K562 (cell line): ENCODE measurements around the gene TRIP6. TPM values are rescaled to one million over a fixed set of nuclear protein-coding genes. Genes with fewer than 3 reads are reported as not detected.

Source experiments
- BMI1 ChIP-seq: fragments of 150-350 bp; IDR thresholded peaks from 2 replicates; pipeline ENCODE4 v1.6.1; 2014; ENCODE audit warnings: low read length
- BRD4 ChIP-seq: fragments of 200-600 bp; sonication (generic); IDR thresholded peaks from 2 replicates; pipeline ENCODE4 v1.6.1; 2017; ENCODE audit warnings: inconsistent platforms
- BRD9 ChIP-seq: fragments of 450-650 bp; IDR thresholded peaks from 2 replicates; pipeline ENCODE4 v1.6.1; 2018; ENCODE audit warnings: low read depth; ENCODE audit not compliant: partially characterized antibody
- CHD2 ChIP-seq: IDR thresholded peaks from 2 replicates; pipeline ENCODE4 v1.6.1; 2011; ENCODE audit warnings: low read depth, low read length
- CSDE1 ChIP-seq, 2 experiments: fragments of 450-650 bp; IDR thresholded peaks; 2 replicates each; pipeline ENCODE4 v1.6.1; 2016; ENCODE audit warnings: mild to moderate bottlenecking in 1 of 2
- ELF2 ChIP-seq: fragments of 250-450 bp; sonication (Bioruptor Pico); IDR thresholded peaks from 2 replicates; pipeline ENCODE4 v1.5.0; 2021; ENCODE audit warnings: mild to moderate bottlenecking
- FOXM1 ChIP-seq, 2 experiments: fragments of 450-650 bp in 1 of 2; sonication (generic) in 1 of 2; formaldehyde crosslinking in 1 of 2; IDR thresholded peaks; 2 replicates each; pipeline versions ENCODE4 v1.6.1 to v1.9.0; 2017 to 2022; ENCODE audit warnings: low read depth in 2 of 2, mild to moderate bottlenecking in 2 of 2, missing genetic modification reagents in 1 of 2, moderate library complexity in 1 of 2
- GATAD2B ChIP-seq: fragments of 450-650 bp; IDR thresholded peaks from 2 replicates; pipeline ENCODE4 v1.6.1; 2017; ENCODE audit warnings: mild to moderate bottlenecking, borderline replicate concordance
- HDAC1 ChIP-seq, 2 experiments: fragments of 450-650 bp; IDR thresholded peaks; 2 replicates each; pipeline ENCODE4 v1.6.1; 2016 to 2017; ENCODE audit warnings: inconsistent platforms in 1 of 2, mild to moderate bottlenecking in 1 of 2, moderate library complexity in 1 of 2
- KDM5B ChIP-seq: fragments of 200-600 bp; sonication (generic); IDR thresholded peaks from 2 replicates; pipeline ENCODE4 v1.6.1; 2012; ENCODE audit warnings: low read depth, mild to moderate bottlenecking, moderate library complexity, low read length, control low read depth, inconsistent platforms; ENCODE audit not compliant: insufficient replicate concordance
- MCM5 ChIP-seq: fragments of 450-650 bp; IDR thresholded peaks from 2 replicates; pipeline ENCODE4 v1.6.1; 2016; ENCODE audit warnings: low read depth
- MXI1 ChIP-seq: IDR thresholded peaks from 2 replicates; pipeline ENCODE4 v1.6.1; 2011; ENCODE audit warnings: low read depth, mild to moderate bottlenecking, improper control_type of control experiment, low read length
- PHB2 ChIP-seq: fragments of 450-650 bp; IDR thresholded peaks from 2 replicates; pipeline ENCODE4 v1.6.1; 2017; ENCODE audit warnings: low read depth
- PTBP1 ChIP-seq: fragments of 200-400 bp; formaldehyde crosslinking; IDR thresholded peaks from 2 replicates; pipeline ENCODE4 v1.6.1; 2017; ENCODE audit warnings: low read depth, low read length
- PTRF ChIP-seq: fragments of 450-650 bp; IDR thresholded peaks from 2 replicates; pipeline ENCODE4 v1.6.1; 2016; ENCODE audit warnings: mild to moderate bottlenecking, missing genetic modification characterization, missing compliant biosample characterization
- RBM34 ChIP-seq: fragments of 200-400 bp; formaldehyde crosslinking; IDR thresholded peaks from 2 replicates; pipeline ENCODE4 v1.6.1; 2018; ENCODE audit warnings: low read length, borderline replicate concordance; ENCODE audit not compliant: insufficient read depth
- SIRT6 ChIP-seq: IDR thresholded peaks from one replicate; pipeline ENCODE4 v1.6.1; 2012; ENCODE audit warnings: low read depth, mild to moderate bottlenecking, control low read depth, inconsistent platforms, low read length, moderate library complexity
- SMC3 ChIP-seq: conservative IDR thresholded peaks from 2 replicates; pipeline ENCODE4 v1.6.1; 2011; ENCODE audit warnings: low read depth, low read length, improper control_type of control experiment; ENCODE audit not compliant: insufficient read depth
- THRAP3 ChIP-seq: fragments of 450-650 bp; IDR thresholded peaks from 2 replicates; pipeline ENCODE4 v1.6.1; 2016; ENCODE audit warnings: mild to moderate bottlenecking, inconsistent platforms, borderline replicate concordance
- ZFP36 ChIP-seq: fragments of 150-350 bp; IDR thresholded peaks from 2 replicates; pipeline ENCODE4 v1.6.1; 2018; ENCODE audit warnings: low read length, low read depth; ENCODE audit not compliant: partially characterized antibody
- polyA plus RNA-seq, 8 experiments: library from polyadenylated mRNA; depleted of rRNA in 4 of 8; stranded (reverse) in 5 of 8; unstranded in 3 of 8; fragments of >200 nt; fragmentation: Nextera tagmentation in 2 of 8; fragmentation: Illumina TruSeq in 1 of 8; extraction: Ambion mirVana in 2 of 8; extraction: Trizol in 1 of 8; gene quantifications; 2 replicates each; pipeline versions ENCODE4 v1.2.1 to v1.2.3, GENCODE V29; 2011 to 2014; ENCODE audit warnings: inconsistent platforms in 1 of 8, missing spikeins in 1 of 8
- total RNA-seq, 7 experiments: library from RNA; depleted of rRNA in 6 of 7; stranded (reverse); fragments of >200 nt in 6 of 7; fragmentation: Illumina TruSeq in 2 of 7; extraction: Trizol in 2 of 7; gene quantifications; 2 replicates each; pipeline versions ENCODE4 v1.2.1 to v1.2.3, GENCODE V29; 2011 to 2021; ENCODE audit warnings: low replicate concordance in 1 of 7
- TF ChIP-seq, protein P1 (sequence below): fragments of 450-650 bp; IDR thresholded peaks from one replicate; pipeline ENCODE4 v1.6.1; 2018; ENCODE audit warnings: mild to moderate bottlenecking, moderate library complexity; ENCODE audit not compliant: partially characterized antibody
- TF ChIP-seq, protein P2 (sequence below): fragments of 450-650 bp; formaldehyde crosslinking; IDR thresholded peaks from 2 replicates; pipeline ENCODE4 v1.4.0; 2022; ENCODE audit warnings: missing genetic modification characterization
- TF ChIP-seq, protein P3 (sequence below): fragments of 250-450 bp; sonication (Bioruptor Pico); IDR thresholded peaks from 2 replicates; pipeline ENCODE4 v1.5.0; 2021; ENCODE audit warnings: mild to moderate bottlenecking, borderline replicate concordance

TRIP6 gene
- total and polyA plus RNA-seq, 9 of the 15 experiments (the other 6 are each of a cell fraction or from before 2014, with no cell fraction given) = 5.9 to 141 (median 54.0) TPM

GRCh38 chr7:100827330-100828226 is 39.6 kb upstream of the TRIP6 start, which contains the start of gene EPHB4 (continued):
- TF ChIP-seq PHB2 (no peak), BRD9 (peak; percentile 67), THRAP3 (no peak), MXI1 (no peak), ZFP36 (no peak), PTRF (tag) (no peak), ELF2 (CRISPR knock-in tag) (no peak), RBM34 (no peak), MCM5 (no peak), CSDE1 (IDR thresholded peaks at IDR 0.05) (no peak), BMI1 (no peak), CHD2 (0 out of 2 replicates have a peak, but pooled peaks have one; percentile 12), KDM5B (peak; percentile 76), PTBP1 (no peak), BRD4 (no peak), SMC3 (0 out of 2 replicates have a peak, but pooled peaks have one; percentile 10), HDAC1 (IDR thresholded peaks at IDR 0.05) (peak in 1 of 2 experiments; percentile 84; a peak in 2 of 4 replicates), GATAD2B (peak; percentile 44; the same call in 1 of the 2 replicates), SIRT6 (no peak), FOXM1 (IDR thresholded peaks at IDR 0.05; ENCODE audit: low read depth) (0 out of 2 replicates have a peak, but pooled peaks have one; percentile 39), FOXM1 (CRISPR knock-in tag; IDR thresholded peaks at IDR 0.05; ENCODE audit: low read depth) (0 out of 2 replicates have a peak, but pooled peaks have one; percentile 8)
- TF ChIP-seq, protein P1, sequence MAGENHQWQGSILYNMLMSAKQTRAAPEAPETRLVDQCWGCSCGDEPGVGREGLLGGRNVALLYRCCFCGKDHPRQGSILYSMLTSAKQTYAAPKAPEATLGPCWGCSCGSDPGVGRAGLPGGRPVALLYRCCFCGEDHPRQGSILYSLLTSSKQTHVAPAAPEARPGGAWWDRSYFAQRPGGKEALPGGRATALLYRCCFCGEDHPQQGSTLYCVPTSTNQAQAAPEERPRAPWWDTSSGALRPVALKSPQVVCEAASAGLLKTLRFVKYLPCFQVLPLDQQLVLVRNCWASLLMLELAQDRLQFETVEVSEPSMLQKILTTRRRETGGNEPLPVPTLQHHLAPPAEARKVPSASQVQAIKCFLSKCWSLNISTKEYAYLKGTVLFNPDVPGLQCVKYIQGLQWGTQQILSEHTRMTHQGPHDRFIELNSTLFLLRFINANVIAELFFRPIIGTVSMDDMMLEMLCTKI = no peak
- TF ChIP-seq, protein P2, sequence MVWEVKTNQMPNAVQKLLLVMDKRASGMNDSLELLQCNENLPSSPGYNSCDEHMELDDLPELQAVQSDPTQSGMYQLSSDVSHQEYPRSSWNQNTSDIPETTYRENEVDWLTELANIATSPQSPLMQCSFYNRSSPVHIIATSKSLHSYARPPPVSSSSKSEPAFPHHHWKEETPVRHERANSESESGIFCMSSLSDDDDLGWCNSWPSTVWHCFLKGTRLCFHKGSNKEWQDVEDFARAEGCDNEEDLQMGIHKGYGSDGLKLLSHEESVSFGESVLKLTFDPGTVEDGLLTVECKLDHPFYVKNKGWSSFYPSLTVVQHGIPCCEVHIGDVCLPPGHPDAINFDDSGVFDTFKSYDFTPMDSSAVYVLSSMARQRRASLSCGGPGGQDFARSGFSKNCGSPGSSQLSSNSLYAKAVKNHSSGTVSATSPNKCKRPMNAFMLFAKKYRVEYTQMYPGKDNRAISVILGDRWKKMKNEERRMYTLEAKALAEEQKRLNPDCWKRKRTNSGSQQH = no peak
- TF ChIP-seq, protein P3, sequence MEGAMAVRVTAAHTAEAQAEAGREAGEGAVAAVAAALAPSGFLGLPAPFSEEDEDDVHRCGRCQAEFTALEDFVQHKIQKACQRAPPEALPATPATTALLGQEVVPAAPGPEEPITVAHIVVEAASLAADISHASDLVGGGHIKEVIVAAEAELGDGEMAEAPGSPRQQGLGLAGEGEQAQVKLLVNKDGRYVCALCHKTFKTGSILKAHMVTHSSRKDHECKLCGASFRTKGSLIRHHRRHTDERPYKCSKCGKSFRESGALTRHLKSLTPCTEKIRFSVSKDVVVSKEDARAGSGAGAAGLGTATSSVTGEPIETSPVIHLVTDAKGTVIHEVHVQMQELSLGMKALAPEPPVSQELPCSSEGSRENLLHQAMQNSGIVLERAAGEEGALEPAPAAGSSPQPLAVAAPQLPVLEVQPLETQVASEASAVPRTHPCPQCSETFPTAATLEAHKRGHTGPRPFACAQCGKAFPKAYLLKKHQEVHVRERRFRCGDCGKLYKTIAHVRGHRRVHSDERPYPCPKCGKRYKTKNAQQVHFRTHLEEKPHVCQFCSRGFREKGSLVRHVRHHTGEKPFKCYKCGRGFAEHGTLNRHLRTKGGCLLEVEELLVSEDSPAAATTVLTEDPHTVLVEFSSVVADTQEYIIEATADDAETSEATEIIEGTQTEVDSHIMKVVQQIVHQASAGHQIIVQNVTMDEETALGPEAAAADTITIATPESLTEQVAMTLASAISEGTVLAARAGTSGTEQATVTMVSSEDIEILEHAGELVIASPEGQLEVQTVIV (CRISPR knock-in tag) = no peak
